Measurements from ENCODE around the gene KLK1.

The KLK1 gene

GRCh38 chr19:50835785-50836542, 12.4 kb upstream of the KLK1 start:
- DNase-seq = peak; percentile 56

GRCh38 chr19:50835103-50835784, 11.7 kb upstream of the KLK1 start:
- DNase-seq = no peak

GRCh38 chr19:50833802-50834167, 10.2 kb upstream of the KLK1 start:
- DNase-seq = no peak

- DNase-seq = no peak
Observed at GRCh38 chr19:50833117-50833801, 9.7 kb upstream of the KLK1 start, which contains the start of gene KLK15. TSS of gene KLK15 (minus strand) at chr19:50833574. CDS start at chr19:50831492, 2,082 bp downstream.

GRCh38 chr19:50832666-50833065, 9.1 kb upstream of the KLK1 start:
- no peak for DNase-seq

GRCh38 chr19:50831026-50831396, 7.4 kb upstream of the KLK1 start:
- no peak for DNase-seq

GRCh38 chr19:50830266-50831025, 6.9 kb upstream of the KLK1 start:
- DNase-seq = no peak

- DNase-seq = no peak
Observed at GRCh38 chr19:50829801-50830200, 6.2 kb upstream of the KLK1 start.

- DNase-seq = no peak
Observed at GRCh38 chr19:50827476-50827875, 3.9 kb upstream of the KLK1 start.

- DNase-seq = no peak
Observed at GRCh38 chr19:50826492-50827240, 3.1 kb upstream of the KLK1 start.

- DNase-seq = no peak
Observed at GRCh38 chr19:50822661-50823208, 852 bp downstream of the KLK1 start.

GRCh38 chr19:50821622-50822021, 2.0 kb downstream of the KLK1 start:
- no peak for DNase-seq

GRCh38 chr19:50821248-50821612, 2.4 kb downstream of the KLK1 start:
- no peak for DNase-seq

GRCh38 chr19:50820549-50821247, 2.9 kb downstream of the KLK1 start:
- DNase-seq = no peak

- DNase-seq = no peak
Observed at GRCh38 chr19:50820086-50820485, 3.5 kb downstream of the KLK1 start.

- DNase-seq = no peak
Observed at GRCh38 chr19:50819636-50820035, 4.0 kb downstream of the KLK1 start.

- DNase-seq = no peak
Observed at GRCh38 chr19:50818859-50819472, 4.6 kb downstream of the KLK1 start.

- DNase-seq = no peak
Observed at GRCh38 chr19:50817941-50818858, 5.4 kb downstream of the KLK1 start.

- no peak for DNase-seq
Observed at GRCh38 chr19:50815439-50815838, 8.1 kb downstream of the KLK1 start.

GRCh38 chr19:50814883-50815282, 8.7 kb downstream of the KLK1 start:
- no peak for DNase-seq

Measured in activated CD4-positive, alpha-beta T cell treated with anti-CD3 and anti-CD28 coated beads, Interleukin-2, amount 50 U/mL, for 4 hours (primary cell).